K562 (cell line): ENCODE data around the gene ASB6.

Source experiments
- CHD2 ChIP-seq: IDR thresholded peaks from 2 replicates; pipeline ENCODE4 v1.6.1; 2011; ENCODE audit warnings: low read depth, low read length
- JUN ChIP-seq, 2 experiments: sonication (generic) in 1 of 2; formaldehyde crosslinking in 1 of 2; IDR thresholded peaks; 2 replicates each; pipeline versions ENCODE4 v1.6.1 to v1.8.0; 2012 to 2022; ENCODE audit warnings: borderline replicate concordance in 2 of 2, mild to moderate bottlenecking in 2 of 2, improper control_type of control experiment in 1 of 2, low read depth in 1 of 2, low read length in 1 of 2, missing genetic modification reagents in 1 of 2
- MTA3 ChIP-seq: fragments of 450-650 bp; formaldehyde crosslinking; IDR thresholded peaks from 2 replicates; pipeline ENCODE4 v1.6.1; 2017; ENCODE audit warnings: mild to moderate bottlenecking, borderline replicate concordance
- POLR2A ChIP-seq: fragments of 450-650 bp; conservative IDR thresholded peaks from 2 replicates; pipeline ENCODE4 v1.6.1; 2016
- SRSF7 ChIP-seq: fragments of 200-400 bp; formaldehyde crosslinking; optimal IDR thresholded peaks from 2 replicates; pipeline ENCODE3; 2017; ENCODE audit warnings: mild to moderate bottlenecking, low read depth, low read length
- ZNF274 ChIP-seq: IDR thresholded peaks from 2 replicates; pipeline ENCODE4 v1.6.1; 2011; ENCODE audit warnings: low read depth, mild to moderate bottlenecking, low read length, moderate library complexity, borderline replicate concordance
- TF ChIP-seq, protein P1 (sequence below): fragments of 250-450 bp; sonication (Bioruptor Pico); IDR thresholded peaks from 2 replicates; pipeline ENCODE4 v1.5.0; 2021

DNA sequence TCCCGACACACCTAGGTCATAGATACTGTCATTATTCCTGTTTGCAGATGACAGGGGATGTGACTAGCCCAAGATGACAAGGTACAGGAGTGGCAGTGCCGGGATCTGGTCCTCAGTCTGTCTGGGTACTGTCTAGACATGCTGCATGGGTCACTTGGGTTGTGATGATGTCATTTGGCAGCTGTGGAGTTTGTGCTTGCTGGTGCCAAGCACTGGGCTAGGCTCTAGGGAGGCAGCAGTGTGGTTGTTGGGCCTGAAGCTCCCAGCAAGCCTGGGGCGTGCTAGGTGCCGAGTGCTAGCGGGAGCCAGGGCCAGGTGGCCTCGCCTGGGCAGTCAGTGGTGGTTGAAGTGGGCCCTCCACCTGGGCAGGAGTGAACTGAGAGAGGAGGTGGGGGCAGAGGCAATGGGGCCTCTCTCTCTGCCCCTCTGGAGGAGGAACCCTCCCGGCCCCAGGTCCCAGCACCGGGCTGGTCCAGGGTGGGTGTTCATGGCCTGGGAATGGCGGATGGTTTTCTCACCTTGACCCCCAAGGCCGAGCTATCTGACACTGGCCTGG, 8.8 kb upstream of the ASB6 start:
- no peak for TF ChIP-seq ZNF274
- TF ChIP-seq MTA3, result no peak
- no peak for TF ChIP-seq CHD2
- no peak for TF ChIP-seq JUN (IDR thresholded peaks at IDR 0.05; ENCODE audit: borderline replicate concordance, low read depth, low read length)
- no peak for TF ChIP-seq JUN (CRISPR knock-in tag; IDR thresholded peaks at IDR 0.05; ENCODE audit: borderline replicate concordance)
- no peak for TF ChIP-seq SRSF7
- no peak for TF ChIP-seq POLR2A
- TF ChIP-seq, protein P1, sequence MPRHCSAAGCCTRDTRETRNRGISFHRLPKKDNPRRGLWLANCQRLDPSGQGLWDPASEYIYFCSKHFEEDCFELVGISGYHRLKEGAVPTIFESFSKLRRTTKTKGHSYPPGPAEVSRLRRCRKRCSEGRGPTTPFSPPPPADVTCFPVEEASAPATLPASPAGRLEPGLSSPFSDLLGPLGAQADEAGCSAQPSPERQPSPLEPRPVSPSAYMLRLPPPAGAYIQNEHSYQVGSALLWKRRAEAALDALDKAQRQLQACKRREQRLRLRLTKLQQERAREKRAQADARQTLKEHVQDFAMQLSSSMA (CRISPR knock-in tag), result no peak
